ENCODE data around the gene PPP6R3. TPM values are rescaled to one million over a fixed set of nuclear protein-coding genes. Genes with fewer than 3 reads are reported as not detected.

PPP6R3 gene
- total RNA-seq, 2 donors from 2014 or later: 110 to 138 TPM

- Mint-ChIP-seq H3K4me1 (peaks cover 53% of the 10 kb centered on the region), H3K27ac (peak overlapping the region; percentile 85), H3K9me3 (no peaks in the 10 kb centered on the region), H3K27me3 (no peaks in the 10 kb centered on the region), H3K4me3 (peak overlapping the region; percentile 82), H3K36me3 (ENCODE audit: low read depth) (peaks cover 100% of the 10 kb centered on the region)
- peak; percentile 47 for ATAC-seq (replicated peaks)
Observed at GRCh38 chr11:68549789-68550484, 89.4 kb downstream of the PPP6R3 start.

GRCh38 chr11:68550485-68550817, 89.9 kb downstream of the PPP6R3 start:
- peaks cover 100% of the 10 kb centered on the region for H3K36me3 Mint-ChIP-seq (ENCODE audit: low read depth)
- peak; percentile 76 for ATAC-seq (replicated peaks)
- H3K4me1 Mint-ChIP-seq: peaks cover 53% of the 10 kb centered on the region
- no peaks in the 10 kb centered on the region for H3K9me3 Mint-ChIP-seq
- H3K27ac Mint-ChIP-seq: peak overlapping the region; percentile 85
- H3K27me3 Mint-ChIP-seq: no peaks in the 10 kb centered on the region
- H3K4me3 Mint-ChIP-seq: peak overlapping the region; percentile 82

GRCh38 chr11:68551223-68551622, 90.7 kb downstream of the PPP6R3 start:
- ATAC-seq (replicated peaks): no peak

GRCh38 chr11:68551777-68552176, 91.2 kb downstream of the PPP6R3 start:
- ATAC-seq (replicated peaks): no peak
- Mint-ChIP-seq H3K27ac (peak overlapping the region; percentile 34), H3K27me3 (no peaks in the 10 kb centered on the region), H3K9me3 (no peaks in the 10 kb centered on the region), H3K36me3 (ENCODE audit: low read depth) (peaks cover 100% of the 10 kb centered on the region), H3K4me1 (peaks cover 45% of the 10 kb centered on the region), H3K4me3 (no peak overlapping the region)

More at GRCh38 chr11:68551223-68551622, 90.7 kb downstream of the PPP6R3 start:
- H3K9me3 Mint-ChIP-seq: no peaks in the 10 kb centered on the region
- peaks cover 100% of the 10 kb centered on the region for H3K36me3 Mint-ChIP-seq (ENCODE audit: low read depth)
- H3K4me1 Mint-ChIP-seq: peaks cover 51% of the 10 kb centered on the region
- H3K27me3 Mint-ChIP-seq: no peaks in the 10 kb centered on the region
- H3K4me3 Mint-ChIP-seq: peak overlapping the region; percentile 82
- H3K27ac Mint-ChIP-seq: peak overlapping the region; percentile 85

- Mint-ChIP-seq H3K27me3 (no peaks in the 10 kb centered on the region), H3K9me3 (no peaks in the 10 kb centered on the region), H3K4me1 (peaks cover 45% of the 10 kb centered on the region), H3K36me3 (ENCODE audit: low read depth) (peaks cover 100% of the 10 kb centered on the region), H3K27ac (peak overlapping the region; percentile 34), H3K4me3 (no peak overlapping the region)
- ATAC-seq (replicated peaks): no peak
Observed at GRCh38 chr11:68552542-68552941, 92.0 kb downstream of the PPP6R3 start.

GRCh38 chr11:68560216-68560615, 99.7 kb downstream of the PPP6R3 start:
- no peaks in the 10 kb centered on the region for H3K9me3 Mint-ChIP-seq
- no peak for ATAC-seq (replicated peaks)
- H3K27me3 Mint-ChIP-seq: no peaks in the 10 kb centered on the region
- peaks cover 4% of the 10 kb centered on the region for H3K4me1 Mint-ChIP-seq
- no peak overlapping the region for H3K27ac Mint-ChIP-seq
- H3K4me3 Mint-ChIP-seq: no peak overlapping the region
- H3K36me3 Mint-ChIP-seq (ENCODE audit: low read depth): peaks cover 100% of the 10 kb centered on the region

- peaks cover 100% of the 10 kb centered on the region for H3K36me3 Mint-ChIP-seq (ENCODE audit: low read depth)
- ATAC-seq (replicated peaks): no peak
- no peaks in the 10 kb centered on the region for H3K9me3 Mint-ChIP-seq
- no peaks in the 10 kb centered on the region for H3K27me3 Mint-ChIP-seq
- no peak overlapping the region for H3K4me3 Mint-ChIP-seq
- peaks cover 6% of the 10 kb centered on the region for H3K4me1 Mint-ChIP-seq
- H3K27ac Mint-ChIP-seq: peak overlapping the region; percentile 63
Observed at GRCh38 chr11:68563454-68563853, 102.9 kb downstream of the PPP6R3 start.

GRCh38 chr11:68564261-68564660, 103.7 kb downstream of the PPP6R3 start:
- H3K27me3 Mint-ChIP-seq: no peaks in the 10 kb centered on the region
- peaks cover 6% of the 10 kb centered on the region for H3K4me1 Mint-ChIP-seq
- no peak for ATAC-seq (replicated peaks)
- no peak overlapping the region for H3K27ac Mint-ChIP-seq
- H3K36me3 Mint-ChIP-seq (ENCODE audit: low read depth): peaks cover 100% of the 10 kb centered on the region
- H3K9me3 Mint-ChIP-seq: no peaks in the 10 kb centered on the region
- H3K4me3 Mint-ChIP-seq: no peak overlapping the region

- no peaks in the 10 kb centered on the region for H3K9me3 Mint-ChIP-seq
- no peaks in the 10 kb centered on the region for H3K27me3 Mint-ChIP-seq
- peak overlapping the region; percentile 52 for H3K27ac Mint-ChIP-seq
- H3K36me3 Mint-ChIP-seq (ENCODE audit: low read depth): peaks cover 100% of the 10 kb centered on the region
- no peak for ATAC-seq (replicated peaks)
- peaks cover 10% of the 10 kb centered on the region for H3K4me1 Mint-ChIP-seq
- H3K4me3 Mint-ChIP-seq: no peak overlapping the region
Observed at GRCh38 chr11:68565768-68566167, 105.2 kb downstream of the PPP6R3 start.

- Mint-ChIP-seq H3K9me3 (no peaks in the 10 kb centered on the region), H3K36me3 (ENCODE audit: low read depth) (peaks cover 100% of the 10 kb centered on the region), H3K27ac (no peak overlapping the region), H3K4me3 (no peak overlapping the region), H3K4me1 (peaks cover 10% of the 10 kb centered on the region), H3K27me3 (no peaks in the 10 kb centered on the region)
- no peak for ATAC-seq (replicated peaks)
Observed at GRCh38 chr11:68567553-68567952, 107.0 kb downstream of the PPP6R3 start.

- Mint-ChIP-seq H3K27ac (no peak overlapping the region), H3K9me3 (no peaks in the 10 kb centered on the region), H3K27me3 (no peaks in the 10 kb centered on the region), H3K4me3 (no peak overlapping the region), H3K4me1 (peaks cover 16% of the 10 kb centered on the region), H3K36me3 (ENCODE audit: low read depth) (peaks cover 100% of the 10 kb centered on the region)
- peak; percentile 75 for ATAC-seq (replicated peaks)
Observed at GRCh38 chr11:68569357-68569756, 108.8 kb downstream of the PPP6R3 start.

- Mint-ChIP-seq H3K9me3 (no peaks in the 10 kb centered on the region), H3K27me3 (no peaks in the 10 kb centered on the region), H3K27ac (no peak overlapping the region), H3K36me3 (ENCODE audit: low read depth) (peaks cover 100% of the 10 kb centered on the region), H3K4me1 (peaks cover 17% of the 10 kb centered on the region), H3K4me3 (no peak overlapping the region)
- ATAC-seq (replicated peaks): no peak
Observed at GRCh38 chr11:68570691-68571090, 110.1 kb downstream of the PPP6R3 start.

GRCh38 chr11:68574308-68574707, 113.8 kb downstream of the PPP6R3 start:
- Mint-ChIP-seq H3K9me3 (no peaks in the 10 kb centered on the region), H3K36me3 (ENCODE audit: low read depth) (peaks cover 100% of the 10 kb centered on the region), H3K27ac (no peak overlapping the region), H3K4me3 (no peak overlapping the region), H3K4me1 (peaks cover 11% of the 10 kb centered on the region), H3K27me3 (no peaks in the 10 kb centered on the region)
- ATAC-seq (replicated peaks): peak; percentile 47

GRCh38 chr11:68575025-68575665, 114.6 kb downstream of the PPP6R3 start:
- peak; percentile 46 for ATAC-seq (replicated peaks)

GRCh38 chr11:68579455-68579854, 118.9 kb downstream of the PPP6R3 start:
- Mint-ChIP-seq H3K27me3 (no peaks in the 10 kb centered on the region), H3K36me3 (ENCODE audit: low read depth) (peaks cover 100% of the 10 kb centered on the region), H3K9me3 (no peaks in the 10 kb centered on the region), H3K4me1 (peaks cover 17% of the 10 kb centered on the region), H3K27ac (no peak overlapping the region), H3K4me3 (no peak overlapping the region)
- no peak for ATAC-seq (replicated peaks)

More at GRCh38 chr11:68575025-68575665, 114.6 kb downstream of the PPP6R3 start:
- Mint-ChIP-seq H3K4me1 (peaks cover 13% of the 10 kb centered on the region), H3K36me3 (ENCODE audit: low read depth) (peaks cover 100% of the 10 kb centered on the region), H3K9me3 (no peaks in the 10 kb centered on the region), H3K4me3 (no peak overlapping the region), H3K27ac (peak overlapping the region; percentile 15), H3K27me3 (no peaks in the 10 kb centered on the region)

Data from activated T-helper 17 cell treated with anti-CD3 and anti-CD28 coated beads, Interleukin-2, amount 50 U/mL, for 72 hours (primary cell).